HCT116 (cell line): ENCODE measurements around the gene LZIC. TPM values are rescaled to one million over a fixed set of nuclear protein-coding genes. Genes with fewer than 3 reads are reported as not detected.

Experiments
- ATAC-seq: fragments of 200-7000 bp; cut with Tn5 transposase; 2 replicates; pipeline ENCODE4 v1.9.1; 2020; ENCODE audit warnings: mild to moderate bottlenecking, moderate library complexity
- BruUV-seq: library from RNA; stranded (reverse); fragments of 400-500 nt; replicated peaks from 2 replicates; lab custom pipeline; 2021; lab: Mats Ljungman, UMichigan
- CTCF ChIA-PET: fragments of 300-600 bp; sonication (Branson Sonifier 250); formaldehyde crosslinking; loops from one replicate; lab custom pipeline; 2021; ENCODE audit warnings: antibody characterized with exemption; lab: Charles Lee
- POLR2A ChIA-PET: fragments of 300-600, 350-600 bp; sonication (Branson Sonifier 250); formaldehyde crosslinking; loops from one replicate; lab custom pipeline; 2021; ENCODE audit warnings: antibody characterized with exemption; lab: Charles Lee
- RAD21 ChIA-PET, 2 experiments: fragments of 300-600 bp; sonication (Branson Sonifier 250); formaldehyde crosslinking; loops; one replicate each; lab custom pipeline; 2023; ENCODE audit warnings: low total read pairs in 2 of 2; ENCODE audit not compliant: uncharacterized antibody in 2 of 2, unreplicated experiment in 2 of 2, low non-redundant PET in 1 of 2; lab: Charles Lee
- DNase-seq: peaks from one replicate; pipeline ENCODE4 v3.0.0-alpha.2; 2010; ENCODE audit warnings: low read depth, low spot score
- H2AFZ ChIP-seq: fragments of 200-600 bp; shearing (Covaris generic), sonication (generic); 2 replicates; pipeline ENCODE4 v1.6.1; 2017; ENCODE audit warnings: low read depth, mixed run types, mixed read lengths, antibody characterized with exemption, low read length; ENCODE audit not compliant: poor library complexity, severe bottlenecking
- H3K27ac ChIP-seq: 2 replicates; pipeline ENCODE4 v1.5.1; 2012; ENCODE audit warnings: low read depth, low read length
- H3K27me3 ChIP-seq: fragments of 200-600 bp; sonication (generic); 2 replicates; pipeline ENCODE4 v1.6.1; 2016; ENCODE audit warnings: mixed run types, low read length, mixed read lengths; ENCODE audit not compliant: insufficient read depth
- H3K36me3 ChIP-seq, 2 experiments: fragments of 200-500 bp in 1 of 2; fragments of 200-600 bp in 1 of 2; sonication (Bioruptor generic) in 1 of 2; sonication (generic) in 1 of 2; 2 replicates each; pipeline versions ENCODE4 v1.5.1 to v1.6.1; 2014 to 2016; ENCODE audit warnings: low read length in 2 of 2, inconsistent platforms in 1 of 2, mixed read lengths in 1 of 2, mixed run types in 1 of 2; ENCODE audit not compliant: insufficient read depth in 2 of 2, control insufficient read depth in 1 of 2
- H3K4me1 ChIP-seq, 2 experiments: fragments of 200-600 bp in 1 of 2; sonication (generic) in 1 of 2; 2 replicates each; pipeline versions ENCODE4 v1.5.1 to v1.6.1; 2012 to 2017; ENCODE audit warnings: low read length in 2 of 2, inconsistent platforms in 1 of 2, mild to moderate bottlenecking in 1 of 2, mixed read lengths in 1 of 2, mixed run types in 1 of 2, moderate library complexity in 1 of 2; ENCODE audit not compliant: insufficient read depth in 2 of 2, control insufficient read depth in 1 of 2
- H3K4me2 ChIP-seq: fragments of 200-600 bp; sonication (generic); 2 replicates; pipeline ENCODE4 v1.6.1; 2017; ENCODE audit warnings: mixed run types, low read length, mixed read lengths
- H3K4me3 ChIP-seq, 2 experiments: fragments of 200-600 bp in 1 of 2; sonication (generic) in 1 of 2; replicated peaks in 1 of 2; 2 replicates each; pipeline ENCODE4 v1.5.1; 2011 to 2016; ENCODE audit warnings: low read length in 2 of 2, control low read depth in 1 of 2, low read depth in 1 of 2, mild to moderate bottlenecking in 1 of 2, mixed read lengths in 1 of 2, mixed run types in 1 of 2
- H3K79me2 ChIP-seq: fragments of 200-600 bp; sonication (generic); 2 replicates; pipeline ENCODE4 v1.6.1; 2017; ENCODE audit warnings: mild to moderate bottlenecking, mixed run types, low read length, moderate library complexity, mixed read lengths; ENCODE audit not compliant: insufficient read depth
- H3K9ac ChIP-seq: fragments of 200-600 bp; sonication (generic); 2 replicates; pipeline ENCODE4 v1.6.1; 2016; ENCODE audit warnings: low read length, mixed read lengths
- H3K9me2 ChIP-seq: fragments of 200-600 bp; sonication (generic), shearing (Covaris generic); 2 replicates; pipeline ENCODE4 v1.6.1; 2017; ENCODE audit warnings: mixed run types, mild to moderate bottlenecking, moderate library complexity; ENCODE audit not compliant: insufficient read depth
- H3K9me3 ChIP-seq, 2 experiments: fragments of 200-500 bp in 1 of 2; fragments of 200-600 bp in 1 of 2; sonication (Bioruptor generic) in 1 of 2; sonication (generic) in 1 of 2; 2 replicates each; pipeline ENCODE4 v1.6.1; 2014 to 2017; ENCODE audit warnings: low read length in 2 of 2, mixed read lengths in 2 of 2, inconsistent platforms in 1 of 2, low read depth in 1 of 2, mild to moderate bottlenecking in 1 of 2, mixed run types in 1 of 2, moderate library complexity in 1 of 2; ENCODE audit not compliant: control insufficient read depth in 1 of 2, insufficient read depth in 1 of 2
- H4K20me1 ChIP-seq: fragments of 200-600 bp; sonication (generic), shearing (Covaris generic); 2 replicates; pipeline ENCODE4 v1.6.1; 2017; ENCODE audit warnings: mixed run types, mild to moderate bottlenecking, moderate library complexity; ENCODE audit not compliant: insufficient read depth
- CBX3 ChIP-seq: IDR thresholded peaks from 2 replicates; pipeline ENCODE4 v1.6.1; 2012; ENCODE audit warnings: low read depth
- EZH2 ChIP-seq: fragments of 200-600 bp; sonication (generic); IDR thresholded peaks from 2 replicates; pipeline ENCODE4 v1.6.1; 2017; ENCODE audit warnings: antibody characterized with exemption, mixed run types
- EZH2phosphoT487 ChIP-seq: fragments of 200-600 bp; IDR thresholded peaks from 2 replicates; pipeline ENCODE4 v1.6.1; 2018; ENCODE audit warnings: antibody characterized with exemption, borderline replicate concordance
- FOSL1 ChIP-seq: IDR thresholded peaks from 2 replicates; pipeline ENCODE4 v1.6.1; 2012; ENCODE audit warnings: low read depth
- JUND ChIP-seq: IDR thresholded peaks from 2 replicates; pipeline ENCODE4 v1.6.1; 2012
- REST ChIP-seq: IDR thresholded peaks from 2 replicates; pipeline ENCODE4 v1.6.1; 2012; ENCODE audit warnings: low read depth
- SP1 ChIP-seq: IDR thresholded peaks from 2 replicates; pipeline ENCODE4 v1.6.1; 2012; ENCODE audit warnings: low read depth
- ZNF274 ChIP-seq: fragments of 200-500 bp; sonication (Bioruptor generic); IDR thresholded peaks from 2 replicates; pipeline ENCODE4 v1.6.1; 2014; ENCODE audit warnings: mild to moderate bottlenecking, low read depth, low read length, inconsistent platforms
- intact Hi-C: fragments of 100-400 bp; cut with micrococcal nuclease; formaldehyde crosslinking; loops from 2 replicates; pipeline ENCODE4 v1.10.0; 2022
- total RNA-seq: library from RNA; stranded (reverse); gene quantifications from one replicate; pipeline ENCODE4 v1.2.1, GENCODE V29; 2021; ENCODE audit not compliant: unreplicated experiment

LZIC gene
- total RNA-seq, 1 experiment from 2014 or later = 26.6 TPM

GRCh38 chr1:9985001-9985400, 41.8 kb upstream of the LZIC start:
- Histone ChIP-seq H3K79me2 (no peaks in the 10 kb centered on the region), H3K4me3 (no peak overlapping the region), H3K36me3 (peaks cover 0 to 6% of the 10 kb centered on the region in 2 experiments; a peak in 1 of 4 replicates), H3K27me3 (no peaks in the 10 kb centered on the region), H3K4me2 (no peak overlapping the region), H4K20me1 (no peaks in the 10 kb centered on the region), H2AFZ (no peak overlapping the region), H3K4me1 (no peaks in the 10 kb centered on the region), H3K27ac (no peak overlapping the region), H3K9ac (no peak overlapping the region), H3K9me2 (no peaks in the 10 kb centered on the region), H3K9me3 (no peaks in the 10 kb centered on the region)
- ChIA-PET POLR2A (no interaction called here), CTCF (no interaction called here), RAD21 (no interaction called here)
- ATAC-seq = no peak
- intact Hi-C loops = no loop called here
- TF ChIP-seq EZH2 = no peak
- TF ChIP-seq CBX3 = no peak
- TF ChIP-seq ZNF274 = no peak
- no peak for TF ChIP-seq SP1
- TF ChIP-seq FOSL1 = no peak
- no peak for TF ChIP-seq EZH2phosphoT487
- no peak for TF ChIP-seq REST
- no peak for TF ChIP-seq JUND
- no peak for DNase-seq
- no TSS peak for BruUV-seq
